Panc1 (cell line): ENCODE data around the gene GRAMD4. TPM values are rescaled to one million over a fixed set of nuclear protein-coding genes. Genes with fewer than 3 reads are reported as not detected.

Experiments used
- ATAC-seq: fragments of 200-7000 bp; cut with Tn5 transposase; 2 replicates; pipeline ENCODE4 v1.9.1; 2020; ENCODE audit warnings: mild to moderate bottlenecking, moderate library complexity
- BruUV-seq: library from RNA; stranded (reverse); fragments of 400-500 nt; replicated peaks from 2 replicates; lab custom pipeline; 2021; lab: Mats Ljungman, UMichigan
- CTCF ChIA-PET: fragments of 300-600 bp; sonication (Branson Sonifier 250); formaldehyde crosslinking; loops from one replicate; lab custom pipeline; 2022; ENCODE audit warnings: antibody characterized with exemption; lab: Charles Lee
- POLR2A ChIA-PET: fragments of 300-600 bp; sonication (Branson Sonifier 250); formaldehyde crosslinking; loops from one replicate; lab custom pipeline; 2022; ENCODE audit warnings: antibody characterized with exemption; lab: Charles Lee
- DNase-seq: peaks from one replicate; pipeline ENCODE4 v3.0.0-alpha.2; 2010; ENCODE audit warnings: low read depth, low spot score
- H3K27ac ChIP-seq: 2 replicates; pipeline ENCODE4 v1.5.1; 2011; ENCODE audit warnings: mild to moderate bottlenecking, low read length, inconsistent platforms
- H3K27me3 ChIP-seq: fragments of 200-500 bp; sonication (Bioruptor generic); 2 replicates; pipeline ENCODE4 v1.6.0; 2014; ENCODE audit warnings: low read length, inconsistent platforms; ENCODE audit not compliant: control insufficient read depth, insufficient read depth
- H3K36me3 ChIP-seq: fragments of 200-500 bp; sonication (Bioruptor generic); 2 replicates; pipeline ENCODE4 v1.5.1; 2014; ENCODE audit warnings: inconsistent platforms, mild to moderate bottlenecking, low read length, moderate library complexity; ENCODE audit not compliant: control insufficient read depth, insufficient read depth
- H3K4me1 ChIP-seq: 2 replicates; pipeline ENCODE4 v1.5.1; 2011; ENCODE audit warnings: inconsistent platforms, mild to moderate bottlenecking, low read length, moderate library complexity; ENCODE audit not compliant: control insufficient read depth, insufficient read depth
- H3K4me3 ChIP-seq, 2 experiments: 2 replicates each; pipeline ENCODE4 v1.5.1; 2011 to 2012; ENCODE audit warnings: low read depth in 2 of 2, low read length in 2 of 2, mild to moderate bottlenecking in 2 of 2, inconsistent platforms in 1 of 2, moderate library complexity in 1 of 2
- H3K9me3 ChIP-seq: fragments of 200-500 bp; sonication (Bioruptor generic); 2 replicates; pipeline ENCODE4 v1.5.1; 2014; ENCODE audit warnings: low read depth, mild to moderate bottlenecking, inconsistent platforms, low read length, moderate library complexity; ENCODE audit not compliant: control insufficient read depth, insufficient read depth
- CTCF ChIP-seq: fragments of 450-650 bp; IDR thresholded peaks from 2 replicates; pipeline ENCODE4 v1.5.1; 2017; ENCODE audit warnings: mild to moderate bottlenecking
- POLR2AphosphoS5 ChIP-seq: IDR thresholded peaks from 2 replicates; pipeline ENCODE4 v1.6.1; 2012; ENCODE audit warnings: mild to moderate bottlenecking, low read depth, low read length, moderate library complexity
- REST ChIP-seq, 2 experiments: IDR thresholded peaks; 2 replicates each; pipeline ENCODE4 v1.6.1; 2011 to 2012; ENCODE audit warnings: low read depth in 2 of 2, control low read depth in 1 of 2, low read length in 1 of 2, mild to moderate bottlenecking in 1 of 2, moderate library complexity in 1 of 2; ENCODE audit not compliant: insufficient read depth in 1 of 2
- SIN3A ChIP-seq: IDR thresholded peaks from 2 replicates; pipeline ENCODE4 v1.6.1; 2012; ENCODE audit warnings: low read depth, mild to moderate bottlenecking, low read length, moderate library complexity, borderline replicate concordance; ENCODE audit not compliant: insufficient read depth
- TCF7L2 ChIP-seq: IDR thresholded peaks from 2 replicates; pipeline ENCODE4 v1.6.1; 2011; ENCODE audit warnings: mild to moderate bottlenecking, low read depth, low read length, inconsistent platforms
- in situ Hi-C: cut with HindIII; loops from 2 replicates; pipeline ENCODE4 v1.10.0; 2016; ENCODE audit warnings: low sequenced_read_pairs, low pct_unique_long_range_greater_than_20kb
- intact Hi-C: fragments of 100-400 bp; cut with micrococcal nuclease; formaldehyde crosslinking; loops from one replicate; pipeline ENCODE4 v1.10.0; 2022; ENCODE audit not compliant: unreplicated experiment
- total RNA-seq: library from RNA; stranded (reverse); gene quantifications from one replicate; pipeline ENCODE4 v1.2.1, GENCODE V29; 2021; ENCODE audit not compliant: unreplicated experiment

Gene GRAMD4
- total RNA-seq, 1 experiment from 2014 or later, result 30.8 TPM

GRCh38 chr22:46676479-46676878 lies 56.3 kb downstream of the GRAMD4 start:
- DNase-seq, result no peak
- Histone ChIP-seq H3K4me3 (no peak overlapping the region), H3K27me3 (no peaks in the 10 kb centered on the region), H3K4me1 (no peaks in the 10 kb centered on the region), H3K27ac (no peak overlapping the region), H3K9me3 (no peaks in the 10 kb centered on the region), H3K36me3 (no peaks in the 10 kb centered on the region)
- no peak for ATAC-seq
- POLR2A ChIA-PET, result no interaction called here
- in situ Hi-C loops, result no loop called here
- TF ChIP-seq REST (IDR thresholded peaks at IDR 0.05; ENCODE audit: insufficient read depth in 1 of 2, low read depth in 2 of 2, low read length in 1 of 2), result no peak
- TF ChIP-seq CTCF, result no peak
- BruUV-seq, result no TSS peak
- CTCF ChIA-PET, result no interaction called here
- intact Hi-C loops, result no loop called here

GRCh38 chr22:46676881-46677280 lies 56.7 kb downstream of the GRAMD4 start:
- POLR2A ChIA-PET, result no interaction called here
- TF ChIP-seq CTCF, result no peak
- TF ChIP-seq POLR2AphosphoS5, result no peak
- no peak for TF ChIP-seq TCF7L2
- no peak for TF ChIP-seq REST (IDR thresholded peaks at IDR 0.05; ENCODE audit: insufficient read depth in 1 of 2, low read depth in 2 of 2, low read length in 1 of 2)
- TF ChIP-seq SIN3A, result no peak
- H3K4me1 ChIP-seq, result no peaks in the 10 kb centered on the region
- DNase-seq (no peak), ATAC-seq (no peak)
- H3K36me3 ChIP-seq, result no peaks in the 10 kb centered on the region
- intact Hi-C loops, result no loop called here
- BruUV-seq, result no TSS peak
- H3K27ac ChIP-seq, result no peak overlapping the region
- CTCF ChIA-PET, result no interaction called here
- no peaks in the 10 kb centered on the region for H3K9me3 ChIP-seq
- in situ Hi-C loops, result no loop called here
- H3K4me3 ChIP-seq, result no peak overlapping the region
- H3K27me3 ChIP-seq, result no peaks in the 10 kb centered on the region
